ENCODE results near the gene SECISBP2.

The SECISBP2 gene

DNA sequence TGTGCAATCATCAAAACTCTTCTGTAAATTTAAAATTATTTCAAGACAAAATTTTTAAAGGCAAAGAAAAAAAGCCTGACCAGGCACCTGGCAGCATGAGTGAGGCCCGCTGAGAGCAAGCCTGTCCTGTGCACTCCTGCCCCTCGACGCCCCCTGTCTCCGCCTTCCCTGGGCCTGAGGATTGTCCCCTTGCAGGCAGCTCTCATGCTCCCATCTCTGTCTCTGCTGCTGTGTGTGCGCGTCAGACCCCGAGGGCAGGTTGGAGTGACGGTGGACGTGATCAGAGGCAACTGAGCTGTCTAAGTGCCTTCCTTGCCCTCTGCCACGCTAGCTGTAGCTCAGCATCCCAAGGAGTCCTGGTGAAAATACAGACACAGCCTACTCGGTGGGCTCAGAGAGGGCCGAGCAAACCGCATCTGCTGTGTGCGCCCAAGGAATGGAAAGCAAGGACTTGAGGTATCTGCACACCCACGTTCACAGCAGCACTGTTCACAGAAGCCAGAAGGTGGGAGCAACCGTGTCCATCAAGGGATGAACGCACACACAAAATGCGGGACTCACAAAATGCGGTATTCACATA is 65.5 kb downstream of the SECISBP2 start:
- no peak for DNase-seq

DNA sequence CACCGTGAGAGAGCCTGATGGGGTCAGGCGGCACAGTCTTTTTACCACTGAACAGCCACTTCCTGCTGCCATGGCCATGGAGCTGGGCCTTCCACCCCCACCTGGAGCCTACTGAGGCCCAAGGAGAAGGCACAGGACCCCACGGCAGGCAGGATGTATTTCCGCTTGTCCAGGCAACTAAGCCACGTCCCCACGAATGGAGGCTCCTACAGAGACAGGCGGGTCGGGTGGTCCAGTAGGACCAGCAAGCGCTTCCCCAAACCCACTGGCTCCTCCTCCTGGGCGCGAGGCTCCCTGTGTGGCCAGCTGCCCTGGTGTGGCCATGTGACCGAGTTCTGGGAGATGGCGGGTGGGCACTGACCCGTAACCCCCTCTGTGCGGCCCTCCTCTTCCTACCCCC is 66.5 kb downstream of the SECISBP2 start:
- DNase-seq = no peak

DNA sequence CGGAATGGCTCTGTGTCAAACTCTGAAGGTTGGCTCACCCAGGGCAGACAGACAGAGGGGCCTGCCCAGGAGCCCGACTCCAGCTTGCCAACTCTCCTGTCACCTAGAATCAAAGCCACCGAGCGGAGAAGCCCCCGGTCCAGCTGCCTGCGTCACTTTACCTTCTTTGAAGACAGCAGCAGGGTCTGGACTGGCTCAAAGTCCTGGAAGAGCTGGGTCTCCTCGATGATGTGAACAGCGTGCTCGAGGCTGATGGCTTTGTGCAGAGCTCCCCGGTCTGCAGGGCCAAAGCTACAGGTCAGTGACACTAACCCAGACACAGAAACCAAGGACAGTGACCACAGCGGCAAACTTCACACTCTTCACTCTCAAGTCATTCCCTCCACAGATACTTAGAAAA is 67.9 kb downstream of the SECISBP2 start:
- DNase-seq = no peak

DNA sequence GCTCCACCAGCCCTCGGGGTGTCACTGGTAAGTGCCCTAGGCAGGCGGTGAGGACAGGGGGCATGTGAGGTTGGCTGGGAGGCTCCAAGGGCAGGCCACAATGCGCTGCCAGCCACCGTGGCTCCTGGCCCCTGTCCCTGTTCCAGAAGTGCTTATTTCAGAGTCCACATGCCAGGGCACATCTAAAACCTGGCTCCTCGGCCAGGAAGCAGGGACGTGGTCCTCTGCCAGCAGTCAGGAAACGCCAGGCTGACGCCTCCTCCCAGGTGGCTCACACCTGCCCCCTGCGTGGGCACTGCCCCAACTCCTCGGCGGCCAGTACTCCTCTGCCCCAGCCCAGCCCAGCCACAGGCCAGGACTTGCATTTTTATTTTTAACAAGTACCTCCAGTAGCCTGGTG is 68.5 kb downstream of the SECISBP2 start:
- DNase-seq = no peak

DNA sequence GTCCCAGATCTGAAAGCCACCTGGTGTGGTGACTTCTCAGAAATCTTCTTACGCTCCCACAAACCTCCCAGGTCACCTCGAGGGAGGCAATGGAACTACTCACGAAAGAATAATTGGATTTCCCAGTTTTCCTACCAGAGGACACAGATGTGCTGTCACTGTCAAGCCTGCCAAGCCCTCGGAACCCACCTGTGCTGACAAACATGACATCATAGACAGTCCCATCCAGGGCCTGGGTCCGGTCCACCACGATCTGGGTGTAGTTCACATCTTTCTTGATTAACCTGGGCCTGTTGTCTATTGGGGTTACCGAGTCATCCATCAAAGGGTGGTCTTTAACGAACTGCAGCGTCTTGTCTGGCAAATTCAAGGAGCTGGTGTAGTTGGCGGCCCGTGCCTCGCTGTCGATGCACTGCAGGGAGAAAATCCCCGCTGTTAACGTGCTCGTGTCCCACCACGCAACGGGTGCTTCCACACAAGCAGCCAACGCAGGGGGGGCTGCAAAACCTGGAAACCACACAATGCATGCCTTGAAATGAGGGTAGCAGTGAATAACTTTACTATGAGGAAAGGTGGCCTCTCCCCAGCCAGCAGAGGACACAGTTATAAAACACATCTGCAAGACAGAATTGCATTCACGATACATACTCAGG is 69.0 kb downstream of the SECISBP2 start:
- DNase-seq = no peak

DNA sequence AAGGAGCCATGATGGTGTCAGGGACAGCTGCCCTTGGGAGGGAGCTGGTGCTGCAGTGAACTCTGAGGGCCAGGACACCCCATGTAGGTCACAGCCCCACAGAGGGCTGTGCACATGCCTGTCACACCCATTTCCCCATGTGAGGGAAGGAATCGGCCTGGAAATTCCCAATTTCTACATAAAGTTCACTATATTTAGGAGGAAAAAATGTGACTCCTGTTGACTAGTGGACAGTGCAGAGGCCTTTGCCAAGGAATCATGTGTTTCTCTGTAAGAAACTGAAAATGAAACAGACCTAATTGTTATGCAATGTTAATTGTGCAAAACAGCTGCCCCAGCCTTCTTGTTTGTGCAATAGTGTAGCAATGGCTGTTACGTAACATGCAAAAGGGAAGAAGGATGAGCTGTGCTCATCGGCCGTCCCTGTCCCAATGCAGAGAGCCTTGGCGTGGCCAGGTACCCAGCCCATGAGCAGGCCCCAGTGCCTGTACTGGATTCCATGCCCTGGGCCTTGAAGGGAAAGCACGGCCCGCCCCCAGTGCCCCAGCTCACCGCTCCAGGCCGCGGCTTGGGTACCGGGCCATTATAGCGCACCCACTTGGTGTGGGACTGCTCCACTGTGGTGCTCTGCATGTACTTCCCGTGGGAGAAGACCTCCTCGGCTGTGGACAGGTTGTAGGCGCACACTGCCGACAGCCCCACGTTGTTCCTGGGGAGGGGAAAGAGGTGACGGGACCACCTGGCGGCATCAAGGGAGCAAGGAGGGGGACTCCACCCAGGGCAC is 70.0 kb downstream of the SECISBP2 start:
- no peak for DNase-seq

DNA sequence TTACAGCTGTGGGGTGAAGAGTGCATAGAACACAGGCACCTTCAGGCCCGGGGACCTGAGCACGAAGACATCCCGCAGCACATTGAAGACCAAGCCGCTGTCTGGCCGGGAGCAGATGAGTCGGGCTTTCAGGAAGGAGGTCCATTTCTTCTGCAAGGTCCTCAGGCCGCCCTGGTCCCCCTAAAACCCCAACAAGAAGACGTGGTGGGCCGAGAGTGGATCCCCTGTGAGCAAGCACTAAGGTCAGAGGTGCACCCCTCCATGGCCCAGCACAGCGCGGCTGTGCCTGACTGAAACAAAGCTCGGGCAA is 70.5 kb downstream of the SECISBP2 start:
- no peak for DNase-seq

DNA sequence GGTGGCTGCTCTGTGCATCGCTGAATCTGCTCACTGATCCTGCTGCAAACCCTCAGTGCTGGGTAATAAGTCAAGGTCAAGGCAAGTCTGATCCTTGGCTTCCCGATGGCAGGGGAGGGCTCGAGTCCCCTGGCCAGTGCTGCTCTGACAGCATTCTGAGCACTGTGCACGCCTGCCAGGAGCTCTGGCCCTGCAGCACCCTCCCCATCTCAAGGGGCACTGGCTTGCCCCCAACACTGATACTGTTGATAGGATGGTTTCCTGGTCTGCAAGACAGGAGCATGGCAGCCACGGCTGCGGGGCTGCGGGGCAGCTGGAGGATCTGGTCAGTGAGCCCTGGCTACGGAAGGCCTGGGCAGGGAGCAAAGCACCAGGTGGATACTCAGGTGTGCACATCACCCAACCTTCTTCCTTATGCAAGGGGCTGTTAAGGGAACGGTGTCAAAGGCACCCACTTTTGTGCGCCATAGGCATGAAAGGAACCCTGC is 71.8 kb downstream of the SECISBP2 start:
- DNase-seq = no peak

DNA sequence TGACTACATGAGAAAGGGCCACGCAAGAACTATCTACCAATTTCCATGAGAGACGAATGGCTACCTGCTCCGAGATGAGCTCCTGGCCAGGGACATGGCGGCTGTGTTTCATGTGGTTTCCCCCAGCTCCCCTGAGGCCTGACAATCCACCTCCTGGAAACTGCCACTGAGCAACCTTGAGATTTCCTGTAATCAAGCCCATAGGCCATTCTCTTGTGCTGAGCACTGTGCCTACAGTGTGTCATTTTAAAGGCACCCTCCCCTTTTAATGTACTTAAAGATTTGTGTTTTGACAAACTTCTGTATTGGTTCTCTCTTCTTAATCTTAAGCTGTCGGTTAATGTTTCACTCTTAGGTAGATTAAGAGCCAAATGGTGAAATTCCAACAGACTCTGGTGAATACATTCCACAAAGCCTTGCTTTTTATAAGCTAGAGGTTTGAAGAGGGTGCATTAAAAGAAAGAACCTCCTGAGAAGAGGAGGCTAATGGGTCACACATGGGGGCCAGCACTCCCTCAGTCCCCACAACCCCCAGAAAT is 72.3 kb downstream of the SECISBP2 start:
- DNase-seq = no peak

DNA sequence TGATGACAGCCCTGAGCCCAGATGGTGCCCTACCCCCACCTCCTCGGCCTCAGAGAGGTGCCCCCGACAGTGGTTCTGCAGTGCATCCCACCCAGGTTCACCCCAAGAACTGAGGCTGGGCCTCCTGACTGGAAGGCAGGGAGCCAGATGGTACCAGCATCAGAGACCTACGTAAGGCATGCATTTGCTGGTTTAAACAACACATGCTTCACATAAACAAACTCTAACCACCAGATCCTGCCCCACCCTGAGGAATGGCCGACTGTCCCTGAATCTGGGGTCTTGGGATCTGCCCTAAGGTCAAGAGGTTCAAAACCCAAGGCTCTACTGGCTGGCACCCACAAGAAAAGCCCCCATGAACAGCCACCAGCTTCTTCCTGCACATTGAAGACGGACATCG is 73.3 kb downstream of the SECISBP2 start:
- no peak for DNase-seq

DNA sequence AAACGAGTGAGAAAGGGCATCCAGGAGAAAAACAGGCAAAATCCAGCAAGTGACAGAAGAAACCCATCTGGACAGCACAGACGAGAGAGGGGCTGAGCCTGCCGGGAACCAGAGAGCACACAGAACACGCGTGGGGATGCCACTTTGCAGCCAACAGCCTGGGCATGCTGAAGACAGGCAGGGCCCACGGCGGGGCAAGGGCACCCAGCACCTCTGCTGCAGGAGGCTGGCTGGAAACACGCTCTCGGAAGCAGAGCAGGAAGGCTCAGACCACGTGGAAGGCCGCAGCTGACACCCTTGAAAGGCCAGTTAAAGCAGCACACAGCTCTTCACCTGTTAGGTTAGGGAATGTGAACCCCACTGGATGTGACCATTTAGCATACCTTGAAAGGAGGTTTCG is 76.1 kb downstream of the SECISBP2 start:
- no peak for DNase-seq

DNA sequence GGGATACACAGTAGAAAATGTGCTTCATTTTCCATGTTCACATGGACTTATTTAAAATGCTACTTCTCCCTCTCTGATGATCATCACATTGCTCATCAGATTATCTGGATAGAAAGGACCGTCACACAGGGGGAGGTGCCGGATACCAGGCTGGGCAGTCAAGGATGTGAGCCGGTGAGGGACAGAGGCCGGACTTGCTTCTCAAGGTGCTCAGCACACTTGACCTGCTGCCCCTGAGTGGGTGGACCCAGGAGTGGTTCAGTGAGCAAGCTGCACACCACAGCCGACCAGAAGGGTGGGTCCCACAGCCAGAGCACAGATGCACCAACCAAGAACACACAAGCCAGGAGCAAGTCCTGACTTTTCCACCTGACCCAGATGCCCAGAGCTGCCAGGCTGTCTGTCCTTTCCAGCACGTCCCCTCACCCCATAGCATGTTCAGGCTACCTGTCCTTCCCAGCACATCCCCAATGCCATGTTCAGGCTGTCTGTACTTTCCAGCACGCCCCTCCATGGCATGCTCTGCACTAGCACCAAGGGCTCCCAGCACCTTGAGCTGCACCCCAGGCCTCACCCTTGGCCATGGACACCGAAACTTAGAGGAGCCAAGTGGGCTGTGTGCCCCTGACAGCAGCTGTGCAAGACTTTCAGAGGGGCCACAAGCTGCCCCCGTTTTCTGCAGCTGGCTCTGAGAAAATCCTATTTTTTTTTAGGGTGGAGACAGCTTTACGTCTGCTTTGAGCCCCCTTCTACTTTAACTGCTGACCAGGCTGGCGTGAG is 77.8 kb downstream of the SECISBP2 start:
- no peak for DNase-seq

DNA sequence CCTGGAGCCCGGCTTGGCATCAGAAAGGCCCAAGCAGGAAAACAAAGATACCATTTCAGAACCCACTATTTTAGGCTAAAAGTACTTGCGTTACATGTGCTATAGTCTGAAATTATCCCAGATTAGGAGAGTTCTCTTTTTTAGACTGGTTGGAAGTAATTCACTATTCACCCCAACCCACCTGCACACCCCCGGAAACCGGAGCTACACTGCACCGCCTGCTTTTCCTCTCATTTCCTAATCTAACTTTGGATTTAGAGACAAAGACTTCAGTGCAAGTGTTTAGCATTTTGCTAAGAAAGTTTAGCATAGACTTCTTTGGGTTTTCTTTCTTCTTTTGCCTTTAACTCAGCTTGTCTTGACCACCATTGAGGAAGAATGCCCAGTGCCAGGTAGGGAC is 79.2 kb downstream of the SECISBP2 start:
- no peak for DNase-seq

DNA sequence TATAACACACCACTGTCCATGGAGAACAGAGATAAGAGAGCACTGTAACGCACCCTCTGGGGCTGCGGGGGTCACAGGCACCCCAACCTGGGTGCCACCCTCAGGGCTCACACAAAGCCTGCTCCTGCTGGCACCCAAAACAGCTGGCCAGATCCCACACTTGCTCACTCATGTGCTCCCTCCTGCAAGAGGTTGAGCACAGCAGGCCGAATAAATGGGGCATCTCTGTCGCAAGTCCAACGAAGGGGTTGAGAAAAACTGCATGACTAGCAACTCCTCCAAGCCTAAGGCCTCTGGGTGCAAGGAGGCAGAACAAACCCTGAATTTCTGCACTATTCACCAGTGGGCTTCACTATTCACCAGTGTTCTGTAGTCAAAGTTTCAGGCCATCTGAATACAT is 80.3 kb downstream of the SECISBP2 start:
- no peak for DNase-seq

DNA sequence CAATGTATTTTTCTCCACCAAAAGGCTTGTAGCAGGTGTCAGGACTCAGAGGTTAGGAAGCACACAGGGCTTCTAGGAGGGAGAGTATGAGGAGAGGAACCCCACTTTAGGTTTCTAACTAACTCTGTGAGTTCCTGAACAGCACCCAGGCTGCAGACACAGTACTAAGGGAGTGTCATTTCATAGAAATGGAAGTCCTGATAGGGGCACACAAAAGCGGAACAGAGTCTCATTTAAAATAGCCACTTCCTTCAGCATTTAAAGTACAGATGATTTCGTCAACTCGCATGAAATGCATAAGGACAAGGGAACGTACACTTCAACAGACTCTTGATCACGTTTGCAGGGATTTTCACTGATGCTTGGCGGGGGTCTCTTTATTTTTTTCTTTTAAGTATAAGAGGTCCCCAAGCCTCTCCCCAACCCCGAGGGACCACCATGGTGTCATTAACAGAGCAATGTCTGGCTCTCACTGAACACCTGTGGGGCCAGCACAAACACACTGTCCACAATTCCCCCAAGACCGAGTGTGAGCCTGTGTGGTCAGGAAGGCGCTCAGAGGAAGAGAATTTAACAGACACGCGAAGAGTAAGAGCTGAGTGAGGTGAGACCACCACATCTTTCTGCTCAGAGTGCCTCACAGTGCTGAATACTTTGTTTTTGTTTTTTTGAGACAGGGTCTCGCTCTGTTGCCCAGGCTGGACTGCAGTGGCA is 82.3 kb downstream of the SECISBP2 start:
- no peak for DNase-seq

DNA sequence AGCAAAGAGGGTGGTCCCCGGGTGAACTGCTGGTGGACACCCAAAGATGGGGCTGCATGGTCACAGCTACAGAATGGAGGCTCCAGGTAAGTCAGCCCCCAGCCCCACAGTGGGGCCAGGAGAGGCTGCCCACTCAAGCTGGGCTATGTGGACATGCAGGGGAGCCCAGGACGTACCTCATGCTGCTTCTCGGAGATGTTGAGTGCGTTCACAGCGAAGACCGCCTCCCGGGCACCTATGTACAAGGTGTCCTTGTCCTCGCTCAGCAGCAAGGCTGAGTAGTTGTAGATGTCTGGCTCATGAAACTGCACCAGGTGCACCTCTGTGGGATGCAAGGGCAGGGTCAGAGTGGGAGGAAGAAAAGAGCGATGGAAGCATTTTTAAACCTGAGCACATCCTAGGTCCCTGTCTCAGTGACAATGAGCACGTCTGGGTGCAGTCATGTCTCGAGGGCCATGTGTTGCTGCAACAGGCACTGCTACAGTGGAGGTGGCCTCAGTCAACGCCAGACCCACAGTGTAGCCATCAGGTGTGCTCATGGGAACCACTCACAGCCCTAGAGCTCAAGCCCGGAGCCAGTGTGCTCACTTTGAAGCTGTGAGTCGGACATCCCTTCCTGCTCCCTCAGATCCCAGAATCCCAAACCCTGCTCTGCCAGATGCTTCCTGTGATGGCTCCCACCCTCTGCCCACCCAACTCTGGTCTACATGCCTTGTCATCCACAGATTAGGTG is 84.6 kb downstream of the SECISBP2 start:
- DNase-seq = no peak

DNA sequence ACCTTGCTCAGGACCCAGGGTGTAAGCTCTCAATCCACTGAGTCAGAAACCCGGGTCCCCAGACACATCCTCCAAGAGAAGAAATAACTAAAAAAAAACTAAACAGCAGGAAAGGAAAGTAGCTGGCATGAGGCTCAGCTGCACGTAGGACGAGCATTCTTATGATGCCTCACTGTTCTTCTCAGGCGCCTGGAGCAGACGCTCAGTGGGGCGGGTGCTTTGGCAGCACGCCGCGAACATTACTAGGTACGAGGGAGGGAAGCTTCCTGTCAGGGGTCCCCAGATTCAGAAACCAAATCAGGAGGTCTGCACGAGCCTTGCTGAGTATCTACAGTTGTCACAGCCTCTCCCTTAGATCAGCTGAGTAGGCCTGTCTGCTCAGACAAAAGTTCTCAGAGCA is 85.8 kb downstream of the SECISBP2 start:
- DNase-seq = no peak

DNA sequence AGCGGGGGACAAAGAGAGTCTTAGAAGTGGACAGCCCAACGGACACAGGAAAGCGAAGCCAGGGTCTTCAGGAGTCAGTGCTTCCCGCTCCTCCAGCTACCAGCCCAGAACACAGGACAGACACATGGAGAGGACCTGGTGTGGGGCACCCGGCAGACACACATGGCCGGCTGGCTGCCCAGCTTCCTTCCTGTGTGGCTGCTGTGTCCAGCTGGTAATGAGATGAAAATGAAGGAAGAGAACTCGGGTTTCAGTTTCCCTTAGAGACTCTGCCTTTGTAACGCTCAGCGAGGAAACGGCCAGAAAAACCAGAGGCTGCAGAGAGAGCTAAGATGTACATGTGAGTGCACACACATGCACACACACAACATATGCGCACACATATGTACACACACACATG is 87.5 kb downstream of the SECISBP2 start:
- no peak for DNase-seq

DNA sequence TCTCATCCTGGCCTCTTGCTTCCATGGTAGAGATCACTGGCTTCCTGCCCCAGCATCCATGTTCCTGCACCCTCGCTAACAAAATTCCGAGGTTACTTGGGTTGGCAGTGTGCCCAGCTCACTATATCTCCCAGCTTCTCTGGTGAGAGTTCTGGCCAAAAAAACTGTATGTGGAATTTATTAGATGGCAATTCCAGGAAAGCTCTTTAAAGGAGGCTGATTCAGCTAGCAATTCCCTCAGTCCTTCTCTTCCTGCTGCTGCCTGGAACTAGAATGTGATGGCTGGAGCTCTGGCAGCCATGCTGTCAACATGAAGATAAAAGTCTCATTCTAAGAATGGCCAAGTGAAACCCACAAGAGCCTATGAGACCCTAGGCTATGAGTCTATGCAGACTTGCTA is 88.8 kb downstream of the SECISBP2 start:
- no peak for DNase-seq

DNA sequence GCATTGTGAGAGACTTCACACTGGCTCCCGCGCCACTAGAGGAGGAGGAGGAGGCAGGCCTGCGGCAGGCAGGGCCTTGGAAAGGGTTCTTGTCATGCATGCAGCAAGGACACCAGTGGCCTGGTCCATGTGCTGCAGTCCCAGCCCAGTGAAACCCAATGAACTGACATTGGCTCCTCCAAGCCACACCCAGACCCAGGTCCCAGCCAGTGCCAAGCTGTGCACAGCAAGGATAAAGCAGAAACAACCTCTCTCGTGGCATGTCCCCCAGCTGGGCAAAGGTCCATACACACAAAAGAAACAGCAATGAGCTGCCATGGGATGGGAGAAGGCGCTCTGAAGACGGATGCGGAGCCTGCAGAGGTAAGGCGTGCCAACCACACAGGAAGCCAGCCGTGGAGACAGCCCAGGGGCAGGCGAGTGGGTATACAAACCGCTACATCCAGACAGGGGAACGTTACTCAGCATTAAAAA is 90.4 kb downstream of the SECISBP2 start:
- DNase-seq = no peak

Data from NCI-H187 (cell line).